ENCODE measurements around the gene GPC6.

Gene GPC6

DNA sequence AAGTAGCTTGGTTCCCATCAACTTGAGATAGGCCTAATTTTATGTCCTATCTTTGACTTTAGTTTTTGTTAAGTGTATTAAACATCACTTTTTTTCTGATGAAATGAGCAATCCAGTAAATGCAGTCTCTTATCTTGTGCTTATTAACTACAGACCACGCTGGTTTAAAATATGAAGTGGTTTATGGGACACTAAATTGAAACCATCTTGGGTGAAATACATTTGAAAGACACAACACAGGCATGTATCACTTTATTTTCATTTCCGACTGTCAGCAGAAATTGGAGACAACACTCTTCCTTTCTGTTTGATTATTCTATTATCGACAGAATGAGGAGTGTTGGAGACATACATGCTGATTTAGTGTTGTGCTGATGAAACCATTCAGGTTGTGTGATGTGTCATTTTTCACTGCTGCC lies 447.7 kb downstream of the GPC6 start:
- DNase-seq (ENCODE audit: low read depth in 2 of 2) = no peak

DNA sequence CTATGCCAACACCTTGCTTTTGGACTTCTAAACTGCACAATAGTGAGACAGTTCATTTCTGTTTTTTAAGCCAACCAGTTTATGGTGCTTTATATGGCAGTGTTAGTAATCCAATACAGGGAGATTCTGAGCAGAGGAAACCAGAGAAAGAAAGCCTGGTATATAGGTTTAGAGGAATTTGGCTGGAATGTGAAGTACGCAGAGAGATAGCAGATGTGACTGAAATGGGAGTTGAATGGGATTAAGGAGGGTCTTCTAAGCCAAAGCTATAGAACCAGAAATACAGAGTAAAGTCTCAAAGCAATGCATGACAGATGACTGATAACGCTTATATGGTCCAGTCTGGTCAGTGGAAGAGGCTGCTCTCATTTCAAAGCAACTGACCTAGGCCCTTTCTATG lies 453.7 kb downstream of the GPC6 start:
- DNase-seq (ENCODE audit: low read depth in 2 of 2) = no peak

DNA sequence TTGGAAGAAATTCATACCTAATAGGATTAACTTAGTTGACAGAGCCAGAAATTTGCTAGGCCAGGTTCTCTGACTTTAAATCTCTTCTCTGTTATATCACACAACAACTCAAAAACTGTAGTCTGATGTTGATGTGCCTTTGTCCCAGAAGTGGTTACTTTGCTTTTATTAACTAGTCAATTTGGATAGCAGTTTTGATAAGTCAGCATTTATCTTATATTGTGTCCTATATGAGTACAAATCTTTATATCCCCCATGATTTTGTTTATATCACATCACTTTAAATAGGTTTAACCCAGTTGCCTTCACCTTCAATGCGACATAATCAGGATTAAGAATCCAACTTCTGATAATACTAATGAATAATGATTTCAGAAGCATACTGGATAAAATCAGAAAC lies 459.3 kb downstream of the GPC6 start:
- no peak for DNase-seq (ENCODE audit: low read depth in 2 of 2)

GRCh38 chr13:93686399-93686798 lies 459.8 kb downstream of the GPC6 start:
- DNase-seq (ENCODE audit: low read depth in 2 of 2) = no peak

- no peak for DNase-seq (ENCODE audit: low read depth in 2 of 2)
Observed at GRCh38 chr13:93687261-93687660, 460.7 kb downstream of the GPC6 start.

DNA sequence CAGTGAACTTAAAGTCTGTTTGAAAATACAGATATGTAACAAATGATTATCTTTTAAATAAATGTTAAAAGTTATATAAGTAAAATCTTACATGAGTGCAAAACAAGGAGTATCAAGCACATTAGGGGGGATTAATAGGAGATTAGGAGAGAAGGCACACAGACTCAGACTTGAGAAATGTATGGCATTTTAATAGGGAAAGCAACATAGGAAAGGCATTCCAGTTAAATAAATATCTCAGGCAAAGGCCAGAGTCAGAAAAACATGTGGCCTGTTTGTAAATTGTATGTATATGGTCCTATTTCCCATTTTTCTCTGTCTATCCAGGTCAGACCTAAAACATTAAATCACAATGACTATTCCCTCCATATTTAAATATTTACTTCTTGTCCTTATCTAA lies 462.7 kb downstream of the GPC6 start:
- no peak for DNase-seq (ENCODE audit: low read depth in 2 of 2)

DNA sequence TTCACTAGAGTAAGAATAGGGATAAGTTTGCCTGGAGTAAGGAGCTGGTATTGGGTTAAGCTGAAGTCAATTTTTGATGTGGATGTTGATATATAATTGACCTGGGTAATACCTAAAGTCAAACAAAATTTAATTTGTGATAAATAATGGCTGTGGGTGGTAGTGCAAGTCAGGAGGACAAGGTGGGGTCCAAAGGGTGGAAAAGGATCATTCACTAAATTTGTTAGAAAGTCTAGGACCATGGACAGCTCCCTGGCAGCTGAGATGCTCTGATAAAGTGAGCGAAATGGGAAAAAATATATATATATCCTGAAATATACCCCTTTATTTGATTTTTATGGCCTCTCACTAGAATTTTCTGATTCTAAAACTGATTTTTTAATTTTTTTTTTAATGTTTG lies 463.5 kb downstream of the GPC6 start:
- no peak for DNase-seq (ENCODE audit: low read depth in 2 of 2)

- DNase-seq (ENCODE audit: low read depth in 2 of 2) = no peak
Observed at GRCh38 chr13:93698016-93698613, 471.5 kb downstream of the GPC6 start.

GRCh38 chr13:93700115-93700514 lies 473.5 kb downstream of the GPC6 start:
- DNase-seq (ENCODE audit: low read depth in 2 of 2) = no peak

DNA sequence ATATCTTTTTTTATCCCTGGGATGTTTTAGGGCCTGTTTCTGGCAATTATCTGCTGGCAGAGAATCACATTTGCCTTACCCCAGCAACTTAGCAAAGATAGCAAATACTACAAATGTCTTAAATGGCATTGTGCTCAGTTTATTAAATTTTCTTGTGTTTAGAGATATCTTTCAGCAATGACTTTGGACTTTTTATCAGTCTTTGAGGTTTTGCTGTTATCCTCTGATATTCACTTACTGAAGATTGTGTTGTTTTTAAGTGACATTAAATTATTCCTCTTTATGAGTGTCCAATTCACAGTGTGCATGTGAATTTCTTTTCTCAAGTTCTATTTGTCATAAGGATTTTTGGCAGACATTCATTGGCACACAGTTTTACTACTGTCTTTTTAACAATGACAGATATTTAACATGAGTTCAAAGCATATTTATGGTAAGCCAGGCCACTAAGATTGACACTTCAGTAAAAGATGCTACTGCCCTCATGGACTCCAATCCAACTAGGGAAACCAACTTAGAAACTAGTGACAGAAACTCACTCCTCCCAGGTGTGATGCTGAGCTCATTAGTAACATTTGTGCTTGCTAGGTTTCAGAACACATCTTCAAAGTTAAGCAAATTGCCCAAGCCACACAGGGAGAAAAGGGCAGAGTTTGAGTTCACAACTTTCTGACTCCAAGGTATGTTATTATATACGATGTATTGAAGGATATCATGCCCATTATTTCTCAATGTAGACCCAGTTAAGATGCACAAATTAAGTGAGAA lies 481.9 kb downstream of the GPC6 start:
- DNase-seq (ENCODE audit: low read depth in 2 of 2) = no peak

- no peak for DNase-seq (ENCODE audit: low read depth in 2 of 2)
Observed at GRCh38 chr13:93709506-93710244, 483.1 kb downstream of the GPC6 start.

DNA sequence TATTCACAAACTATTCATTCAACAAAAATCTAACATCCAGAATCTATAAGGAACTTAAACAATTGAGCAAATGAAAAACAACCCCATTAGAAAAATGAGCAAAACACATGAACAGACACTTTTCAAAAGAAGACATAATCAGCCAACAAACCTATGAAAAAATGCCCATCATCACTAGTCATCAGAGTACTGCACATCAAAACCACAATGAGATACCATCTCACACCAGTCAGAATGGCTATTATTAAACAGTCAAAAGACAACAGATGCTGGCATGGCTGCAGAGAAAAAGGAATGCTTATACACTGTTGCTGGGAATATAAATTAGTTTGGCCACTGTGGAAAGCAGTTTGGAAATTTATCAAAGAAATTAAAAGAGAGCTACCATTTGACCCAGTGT lies 487.6 kb downstream of the GPC6 start:
- no peak for DNase-seq (ENCODE audit: low read depth in 2 of 2)

DNA sequence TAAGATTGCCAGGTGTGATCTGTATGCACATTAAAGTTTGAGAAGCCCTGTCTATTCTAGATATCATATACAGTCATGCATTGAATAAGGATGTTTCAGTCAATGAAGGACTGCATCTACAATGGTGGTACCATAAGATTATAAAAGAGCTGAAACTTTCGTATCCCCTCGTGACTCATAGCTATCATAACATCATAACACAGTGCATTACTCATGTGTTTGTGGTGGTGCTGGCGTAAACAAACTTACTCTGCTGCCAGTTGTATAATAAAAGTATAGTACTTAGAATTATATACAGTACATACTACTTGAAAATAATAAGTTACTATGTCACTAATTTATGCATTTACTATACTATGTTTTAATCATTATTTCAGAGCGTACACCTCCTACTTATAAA lies 489.3 kb downstream of the GPC6 start:
- no peak for DNase-seq (ENCODE audit: low read depth in 2 of 2)

DNA sequence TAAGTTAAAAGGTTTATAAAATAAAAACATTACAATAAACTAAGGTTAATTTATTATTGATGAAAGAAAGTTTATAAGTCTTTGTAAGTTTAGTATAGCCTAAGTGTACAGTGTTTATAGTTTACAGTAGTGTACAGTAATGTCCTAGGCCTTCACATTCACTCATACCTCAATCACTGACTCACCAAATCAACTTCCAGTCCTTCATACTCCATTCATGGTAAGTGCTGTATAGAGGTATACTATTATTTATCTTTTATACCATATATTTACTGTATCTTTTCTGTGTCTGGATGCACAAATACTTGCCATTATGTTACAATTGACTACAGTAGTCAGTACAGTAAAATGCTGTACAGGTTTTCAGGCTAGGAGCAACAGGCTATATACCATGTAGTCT lies 490.0 kb downstream of the GPC6 start:
- DNase-seq (ENCODE audit: low read depth in 2 of 2) = no peak

DNA sequence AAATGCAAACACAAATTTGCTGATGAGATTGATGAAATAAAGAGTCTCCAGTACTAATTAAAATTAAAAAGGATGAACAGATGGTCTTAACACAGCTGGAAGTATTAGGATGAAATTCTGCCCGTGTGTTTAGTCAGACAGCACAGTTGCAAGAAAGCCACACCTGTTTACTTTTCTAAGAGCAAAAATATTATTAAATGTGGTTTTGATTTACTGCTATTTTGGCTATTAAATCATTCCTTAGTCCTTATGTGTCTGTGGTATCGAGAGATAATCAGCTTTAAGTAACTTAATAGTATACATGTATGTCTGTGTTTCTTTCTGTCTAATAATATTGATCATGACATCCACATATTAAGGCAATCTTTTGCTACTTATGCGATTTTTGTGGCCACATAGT lies 494.9 kb downstream of the GPC6 start:
- DNase-seq (ENCODE audit: low read depth in 2 of 2) = no peak

GRCh38 chr13:93723316-93723715 lies 496.7 kb downstream of the GPC6 start:
- no peak for DNase-seq (ENCODE audit: low read depth in 2 of 2)

DNA sequence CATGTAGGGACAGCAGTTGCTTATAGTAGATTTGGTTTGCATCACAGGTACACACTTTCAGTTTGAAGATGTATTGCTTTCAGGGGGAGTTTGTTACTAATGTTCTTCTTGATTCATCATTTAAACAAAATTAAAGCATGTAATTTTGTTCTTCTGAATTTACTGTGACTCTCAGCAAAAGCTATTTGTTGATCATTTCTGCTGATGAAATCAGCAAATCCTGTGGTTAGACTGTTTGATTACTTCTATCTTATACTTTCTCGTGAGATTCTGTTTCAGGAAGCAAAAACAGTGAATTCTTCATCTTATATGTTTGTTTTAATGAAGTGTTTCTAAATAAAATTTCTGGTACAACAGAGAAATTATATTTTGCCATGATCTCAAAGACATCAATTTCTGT lies 497.6 kb downstream of the GPC6 start:
- no peak for DNase-seq (ENCODE audit: low read depth in 2 of 2)

DNA sequence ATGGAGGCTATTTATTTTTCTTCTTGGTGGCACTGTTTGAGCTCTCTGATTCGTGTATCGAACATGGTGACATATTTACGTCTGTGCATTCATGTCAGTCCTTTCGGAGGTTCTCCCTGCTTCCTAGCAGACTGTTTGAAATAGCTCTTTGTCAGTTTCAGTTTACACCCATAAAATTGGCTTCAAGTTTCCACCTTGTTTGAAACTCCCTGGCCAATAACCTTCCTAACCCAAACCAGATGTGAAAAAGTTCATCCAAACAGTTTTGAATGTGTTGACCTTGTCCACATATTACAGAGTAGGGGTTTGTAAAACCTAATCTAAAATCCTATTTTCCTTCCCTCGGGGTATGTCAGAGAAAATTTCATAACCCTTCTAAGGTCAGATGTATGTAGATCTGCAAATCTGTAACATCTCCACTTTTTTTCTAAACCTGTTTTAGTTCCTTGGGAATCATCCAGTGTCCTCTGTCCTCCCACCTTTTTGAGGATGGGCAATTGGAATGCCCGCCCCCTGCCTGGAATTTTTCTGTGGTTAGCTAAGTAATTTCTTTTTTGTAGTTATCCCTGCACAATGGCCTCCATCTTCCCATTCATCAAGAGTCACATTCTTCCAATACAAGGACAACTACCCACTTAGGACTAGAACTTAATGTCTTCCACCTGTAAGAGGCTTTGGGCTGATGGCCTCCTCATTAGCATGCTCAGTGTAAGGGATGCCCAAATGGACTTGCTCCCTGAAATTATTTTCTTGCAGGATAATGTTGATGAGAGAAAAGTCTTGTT lies 499.8 kb downstream of the GPC6 start:
- no peak for DNase-seq (ENCODE audit: low read depth in 2 of 2)

DNA sequence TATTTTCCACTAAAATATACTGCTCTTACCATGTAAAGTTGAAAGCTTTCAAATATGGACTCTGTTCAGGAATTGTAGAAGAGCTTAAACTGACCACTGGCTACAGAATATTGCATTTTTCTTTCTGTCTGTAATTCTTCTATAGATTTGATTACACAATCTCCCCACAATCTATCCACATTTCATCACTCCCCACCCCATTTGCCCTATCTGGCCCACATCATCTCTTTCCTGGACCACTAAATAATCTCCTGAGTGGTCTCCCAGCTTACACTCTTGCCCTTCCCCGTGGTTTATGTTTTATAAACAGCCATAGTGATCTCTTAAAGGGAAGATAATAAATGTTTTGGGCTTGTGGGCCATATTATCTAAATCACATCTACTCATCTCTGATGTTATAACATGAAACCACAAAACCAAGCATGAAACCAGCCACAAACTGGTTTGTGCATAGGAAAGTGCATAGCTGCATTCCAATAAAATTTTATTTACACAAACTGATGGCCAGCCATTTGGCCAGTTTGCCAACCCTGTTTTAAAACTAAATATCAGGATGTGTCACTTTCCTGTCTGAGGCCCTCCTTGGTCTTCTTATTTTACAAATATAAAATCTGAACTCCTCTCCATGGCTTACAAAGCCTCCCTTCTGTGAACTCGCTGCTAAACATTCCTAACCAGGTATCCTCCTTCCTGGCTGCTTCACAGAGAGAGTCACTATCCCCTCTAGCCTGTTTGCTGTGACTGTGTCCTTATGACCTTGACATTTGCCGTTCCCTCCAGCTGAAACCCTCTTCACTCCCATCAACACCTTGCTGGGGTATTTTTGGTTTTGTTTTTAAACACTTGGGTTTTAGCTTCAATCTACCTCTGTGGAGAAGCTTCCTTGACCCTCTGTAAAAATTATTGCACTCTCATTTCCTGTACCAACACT lies 500.9 kb downstream of the GPC6 start:
- no peak for DNase-seq (ENCODE audit: low read depth in 2 of 2)

GRCh38 chr13:93729383-93729782 lies 502.8 kb downstream of the GPC6 start:
- no peak for DNase-seq (ENCODE audit: low read depth in 2 of 2)

GRCh38 chr13:93730780-93731179 lies 504.2 kb downstream of the GPC6 start:
- no peak for DNase-seq (ENCODE audit: low read depth in 2 of 2)
